GM12873 (cell line): ENCODE data around the gene FERMT2.

Experiments used
- CTCF ChIP-seq: IDR thresholded peaks from 2 replicates; pipeline ENCODE4 v1.5.1; 2012; ENCODE audit warnings: low read depth, mild to moderate bottlenecking, moderate library complexity, low read length, control low read depth; ENCODE audit not compliant: insufficient read depth; ENCODE audit errors: missing control alignments

The FERMT2 gene

GRCh38 chr14:52950410-52950897 lies 396 bp downstream of the FERMT2 start:
- TF ChIP-seq CTCF: no peak

- TF ChIP-seq CTCF: no peak
These were observed 990 bp downstream of the FERMT2 start for GRCh38 chr14:52949711-52950409.

- no peak for TF ChIP-seq CTCF
These were observed 1.6 kb downstream of the FERMT2 start for GRCh38 chr14:52949249-52949648.

- TF ChIP-seq CTCF: no peak
These were observed 2.0 kb downstream of the FERMT2 start for GRCh38 chr14:52948836-52949235.

GRCh38 chr14:52948039-52948438 lies 2.8 kb downstream of the FERMT2 start:
- TF ChIP-seq CTCF: no peak

- no peak for TF ChIP-seq CTCF
These were observed 6.6 kb downstream of the FERMT2 start for GRCh38 chr14:52944254-52944653.

- no peak for TF ChIP-seq CTCF
These were observed 11.4 kb downstream of the FERMT2 start for GRCh38 chr14:52939427-52939826.

GRCh38 chr14:52937869-52938268 lies 13.0 kb downstream of the FERMT2 start:
- TF ChIP-seq CTCF: no peak
